ENCODE data around the gene CCDC117.

The CCDC117 gene

GRCh38 chr22:28791841-28792490, 19.5 kb downstream of the CCDC117 start:
- H3K27ac ChIP-seq (ENCODE audit: insufficient read depth, low read length, poor library complexity, severe bottlenecking): no peak overlapping the region

GRCh38 chr22:28792491-28793383, 20.2 kb downstream of the CCDC117 start:
- Histone ChIP-seq H3K4me1 (ENCODE audit: control insufficient read depth, insufficient read depth, low read length, poor library complexity, severe bottlenecking) (peaks cover 39% of the 10 kb centered on the region), H3K36me3 (ENCODE audit: control insufficient read depth, insufficient read depth, low read length) (peaks cover 37% of the 10 kb centered on the region)
- DNase-seq: no peak

More at GRCh38 chr22:28791841-28792490, 19.5 kb downstream of the CCDC117 start:
- Histone ChIP-seq H3K36me3 (ENCODE audit: control insufficient read depth, insufficient read depth, low read length) (peaks cover 40% of the 10 kb centered on the region), H3K4me3 (ENCODE audit: insufficient read depth, low read depth, low read length, poor library complexity, severe bottlenecking) (no peak overlapping the region), H3K4me1 (ENCODE audit: control insufficient read depth, insufficient read depth, low read length, poor library complexity, severe bottlenecking) (peaks cover 32% of the 10 kb centered on the region), H3K9me3 (ENCODE audit: control insufficient read depth, low read length) (no peaks in the 10 kb centered on the region), H3K27me3 (replicated peaks; ENCODE audit: control insufficient read depth, insufficient read depth, low read length, poor library complexity, severe bottlenecking) (no peaks in the 10 kb centered on the region)
- DNase-seq: no peak

GRCh38 chr22:28793976-28794584, 21.6 kb downstream of the CCDC117 start:
- no peaks in the 10 kb centered on the region for H3K27me3 ChIP-seq (replicated peaks; ENCODE audit: control insufficient read depth, insufficient read depth, low read length, poor library complexity, severe bottlenecking)

More at GRCh38 chr22:28792491-28793383, 20.2 kb downstream of the CCDC117 start:
- Histone ChIP-seq H3K9me3 (ENCODE audit: control insufficient read depth, low read length) (no peaks in the 10 kb centered on the region), H3K27ac (ENCODE audit: insufficient read depth, low read length, poor library complexity, severe bottlenecking) (no peak overlapping the region), H3K27me3 (replicated peaks; ENCODE audit: control insufficient read depth, insufficient read depth, low read length, poor library complexity, severe bottlenecking) (no peaks in the 10 kb centered on the region), H3K4me3 (ENCODE audit: insufficient read depth, low read depth, low read length, poor library complexity, severe bottlenecking) (no peak overlapping the region)

GRCh38 chr22:28795071-28795693, 22.7 kb downstream of the CCDC117 start:
- Histone ChIP-seq H3K36me3 (ENCODE audit: control insufficient read depth, insufficient read depth, low read length) (peaks cover 37% of the 10 kb centered on the region), H3K9me3 (ENCODE audit: control insufficient read depth, low read length) (no peaks in the 10 kb centered on the region), H3K4me3 (ENCODE audit: insufficient read depth, low read depth, low read length, poor library complexity, severe bottlenecking) (no peak overlapping the region), H3K27ac (ENCODE audit: insufficient read depth, low read length, poor library complexity, severe bottlenecking) (no peak overlapping the region), H3K4me1 (ENCODE audit: control insufficient read depth, insufficient read depth, low read length, poor library complexity, severe bottlenecking) (peaks cover 44% of the 10 kb centered on the region), H3K27me3 (replicated peaks; ENCODE audit: control insufficient read depth, insufficient read depth, low read length, poor library complexity, severe bottlenecking) (no peaks in the 10 kb centered on the region)
- DNase-seq: no peak

More at GRCh38 chr22:28793976-28794584, 21.6 kb downstream of the CCDC117 start:
- no peak overlapping the region for H3K4me3 ChIP-seq (ENCODE audit: insufficient read depth, low read depth, low read length, poor library complexity, severe bottlenecking)
- H3K36me3 ChIP-seq (ENCODE audit: control insufficient read depth, insufficient read depth, low read length): peaks cover 37% of the 10 kb centered on the region
- H3K4me1 ChIP-seq (ENCODE audit: control insufficient read depth, insufficient read depth, low read length, poor library complexity, severe bottlenecking): peaks cover 44% of the 10 kb centered on the region
- peak overlapping the region; percentile 4 for H3K27ac ChIP-seq (ENCODE audit: insufficient read depth, low read length, poor library complexity, severe bottlenecking)
- H3K9me3 ChIP-seq (ENCODE audit: control insufficient read depth, low read length): no peaks in the 10 kb centered on the region
- DNase-seq: no peak

GRCh38 chr22:28795932-28796856, 23.7 kb downstream of the CCDC117 start:
- H3K4me1 ChIP-seq (ENCODE audit: control insufficient read depth, insufficient read depth, low read length, poor library complexity, severe bottlenecking): peaks cover 44% of the 10 kb centered on the region
- H3K9me3 ChIP-seq (ENCODE audit: control insufficient read depth, low read length): no peaks in the 10 kb centered on the region
- H3K27me3 ChIP-seq (replicated peaks; ENCODE audit: control insufficient read depth, insufficient read depth, low read length, poor library complexity, severe bottlenecking): no peaks in the 10 kb centered on the region
- no peak for DNase-seq
- H3K27ac ChIP-seq (ENCODE audit: insufficient read depth, low read length, poor library complexity, severe bottlenecking): no peak overlapping the region
- H3K36me3 ChIP-seq (ENCODE audit: control insufficient read depth, insufficient read depth, low read length): peaks cover 37% of the 10 kb centered on the region
- no peak overlapping the region for H3K4me3 ChIP-seq (ENCODE audit: insufficient read depth, low read depth, low read length, poor library complexity, severe bottlenecking)

- no peak for DNase-seq
- Histone ChIP-seq H3K4me1 (ENCODE audit: control insufficient read depth, insufficient read depth, low read length, poor library complexity, severe bottlenecking) (peaks cover 34% of the 10 kb centered on the region), H3K27me3 (replicated peaks; ENCODE audit: control insufficient read depth, insufficient read depth, low read length, poor library complexity, severe bottlenecking) (no peaks in the 10 kb centered on the region), H3K4me3 (ENCODE audit: insufficient read depth, low read depth, low read length, poor library complexity, severe bottlenecking) (peak overlapping the region; percentile 100), H3K27ac (ENCODE audit: insufficient read depth, low read length, poor library complexity, severe bottlenecking) (peak overlapping the region; percentile 100), H3K36me3 (ENCODE audit: control insufficient read depth, insufficient read depth, low read length) (peaks cover 35% of the 10 kb centered on the region), H3K9me3 (ENCODE audit: control insufficient read depth, low read length) (no peaks in the 10 kb centered on the region)
Observed at GRCh38 chr22:28798810-28799605, 26.5 kb downstream of the CCDC117 start.

GRCh38 chr22:28799606-28800307, 27.3 kb downstream of the CCDC117 start:
- Histone ChIP-seq H3K4me1 (ENCODE audit: control insufficient read depth, insufficient read depth, low read length, poor library complexity, severe bottlenecking) (peaks cover 34% of the 10 kb centered on the region), H3K4me3 (ENCODE audit: insufficient read depth, low read depth, low read length, poor library complexity, severe bottlenecking) (peak overlapping the region; percentile 100), H3K9me3 (ENCODE audit: control insufficient read depth, low read length) (no peaks in the 10 kb centered on the region), H3K27ac (ENCODE audit: insufficient read depth, low read length, poor library complexity, severe bottlenecking) (peak overlapping the region; percentile 100), H3K36me3 (ENCODE audit: control insufficient read depth, insufficient read depth, low read length) (peaks cover 27% of the 10 kb centered on the region), H3K27me3 (replicated peaks; ENCODE audit: control insufficient read depth, insufficient read depth, low read length, poor library complexity, severe bottlenecking) (no peaks in the 10 kb centered on the region)
- no peak for DNase-seq

GRCh38 chr22:28800308-28801041, 28.0 kb downstream of the CCDC117 start, which contains the start of gene XBP1:
XBP1 (minus strand) TSS chr22:28800569.
- Histone ChIP-seq H3K9me3 (ENCODE audit: control insufficient read depth, low read length) (no peaks in the 10 kb centered on the region), H3K4me3 (ENCODE audit: insufficient read depth, low read depth, low read length, poor library complexity, severe bottlenecking) (peak within 1 kb of the TSS; percentile 100), H3K36me3 (ENCODE audit: control insufficient read depth, insufficient read depth, low read length) (peaks cover 20% of the 10 kb centered on the region), H3K27ac (ENCODE audit: insufficient read depth, low read length, poor library complexity, severe bottlenecking) (peak within 1 kb of the TSS; percentile 100), H3K27me3 (replicated peaks; ENCODE audit: control insufficient read depth, insufficient read depth, low read length, poor library complexity, severe bottlenecking) (no peaks in the 10 kb centered on the region), H3K4me1 (ENCODE audit: control insufficient read depth, insufficient read depth, low read length, poor library complexity, severe bottlenecking) (peaks cover 29% of the 10 kb centered on the region)
- peak; percentile 85 to 86 (median 85) for DNase-seq
